Activated T-helper 1 cell treated with anti-CD3 and anti-CD28 coated beads, Interleukin-2, amount 50 U/mL, for 16 hours (primary cell): ENCODE measurements around the gene GNB3.

Experiments
- DNase-seq, 2 donors: peaks; one replicate each; pipeline ENCODE4 v3.0.0-alpha.2; 2020; ENCODE audit warnings: low read depth in 1 of 2, low spot score in 1 of 2

The GNB3 gene

GRCh38 chr12:6823182-6824084 is 17.3 kb upstream of the GNB3 start:
- no peak for DNase-seq

GRCh38 chr12:6824085-6824775 is 16.5 kb upstream of the GNB3 start:
- DNase-seq = no peak

GRCh38 chr12:6824901-6825381 is 15.8 kb upstream of the GNB3 start:
- DNase-seq = no peak

GRCh38 chr12:6825398-6826124 is 15.2 kb upstream of the GNB3 start:
- DNase-seq = peak; percentile 68 to 76

- DNase-seq = no peak
These were observed 14.5 kb upstream of the GNB3 start for GRCh38 chr12:6826125-6826733.

- no peak for DNase-seq
These were observed 13.8 kb upstream of the GNB3 start for GRCh38 chr12:6826734-6827436.

- DNase-seq = no peak
These were observed 13.3 kb upstream of the GNB3 start for GRCh38 chr12:6827437-6827911.

GRCh38 chr12:6827982-6828780 is 12.5 kb upstream of the GNB3 start, which contains the start of gene P3H3:
Gene P3H3 (plus strand): TSS chr12:6828407. CDS start chr12:6828441, 34 bp downstream.
- no peak for DNase-seq

GRCh38 chr12:6828781-6829535 is 11.8 kb upstream of the GNB3 start:
- no peak for DNase-seq

- no peak for DNase-seq
These were observed 11.0 kb upstream of the GNB3 start for GRCh38 chr12:6829536-6830220.

- DNase-seq = no peak
These were observed 10.3 kb upstream of the GNB3 start for GRCh38 chr12:6830286-6830890.

- DNase-seq = no peak
These were observed 9.7 kb upstream of the GNB3 start for GRCh38 chr12:6830999-6831398.

- DNase-seq = no peak
These were observed 9.2 kb upstream of the GNB3 start for GRCh38 chr12:6831450-6831995.

- DNase-seq = no peak
These were observed 8.6 kb upstream of the GNB3 start for GRCh38 chr12:6832125-6832524.

- DNase-seq = no peak
These were observed 7.4 kb upstream of the GNB3 start for GRCh38 chr12:6833189-6833890.

- DNase-seq = no peak
These were observed 6.5 kb upstream of the GNB3 start for GRCh38 chr12:6834254-6834653.

- no peak for DNase-seq
These were observed 5.9 kb upstream of the GNB3 start for GRCh38 chr12:6834873-6835272.
